ENCODE data around the gene TMEM272.

TMEM272 gene

GRCh38 chr13:51849145-51850101, 4.4 kb upstream of the TMEM272 start:
- peak; percentile 13 for DNase-seq (ENCODE audit: low spot score)

- DNase-seq (ENCODE audit: low spot score): no peak
These were observed 3.7 kb upstream of the TMEM272 start for GRCh38 chr13:51848674-51849073.

- DNase-seq (ENCODE audit: low spot score): no peak
These were observed 1.8 kb upstream of the TMEM272 start for GRCh38 chr13:51846756-51847155.

GRCh38 chr13:51845574-51846318, 769 bp upstream of the TMEM272 start:
- peak; percentile 4 for DNase-seq (ENCODE audit: low spot score)

GRCh38 chr13:51843529-51843928, 1.4 kb downstream of the TMEM272 start:
- DNase-seq (ENCODE audit: low spot score): no peak

- DNase-seq (ENCODE audit: low spot score): no peak
These were observed 3.2 kb downstream of the TMEM272 start for GRCh38 chr13:51841732-51842131.

- no peak for DNase-seq (ENCODE audit: low spot score)
These were observed 4.1 kb downstream of the TMEM272 start for GRCh38 chr13:51840917-51841316.

- no peak for DNase-seq (ENCODE audit: low spot score)
These were observed 5.1 kb downstream of the TMEM272 start for GRCh38 chr13:51839711-51840540.

- DNase-seq (ENCODE audit: low spot score): no peak
These were observed 6.6 kb downstream of the TMEM272 start for GRCh38 chr13:51838240-51838846.

GRCh38 chr13:51837016-51837415, 8.0 kb downstream of the TMEM272 start:
- no peak for DNase-seq (ENCODE audit: low spot score)

GRCh38 chr13:51834581-51835171, 10.3 kb downstream of the TMEM272 start:
- DNase-seq (ENCODE audit: low spot score): no peak

- no peak for DNase-seq (ENCODE audit: low spot score)
These were observed 11.0 kb downstream of the TMEM272 start for GRCh38 chr13:51833980-51834379.

GRCh38 chr13:51832471-51833152, 12.4 kb downstream of the TMEM272 start:
- no peak for DNase-seq (ENCODE audit: low spot score)

GRCh38 chr13:51831519-51831918, 13.5 kb downstream of the TMEM272 start:
- no peak for DNase-seq (ENCODE audit: low spot score)

- DNase-seq (ENCODE audit: low spot score): no peak
These were observed 15.4 kb downstream of the TMEM272 start for GRCh38 chr13:51829568-51829899.

- no peak for DNase-seq (ENCODE audit: low spot score)
These were observed 16.0 kb downstream of the TMEM272 start for GRCh38 chr13:51828730-51829567.

- no peak for DNase-seq (ENCODE audit: low spot score)
These were observed 17.7 kb downstream of the TMEM272 start for GRCh38 chr13:51827254-51827653.

- DNase-seq (ENCODE audit: low spot score): no peak
These were observed 18.4 kb downstream of the TMEM272 start for GRCh38 chr13:51826606-51827005.

- DNase-seq (ENCODE audit: low spot score): no peak
These were observed 19.2 kb downstream of the TMEM272 start for GRCh38 chr13:51825681-51826254.

GRCh38 chr13:51825165-51825592, 19.8 kb downstream of the TMEM272 start:
- no peak for DNase-seq (ENCODE audit: low spot score)

All from hematopoietic multipotent progenitor cell treated with erythropoietin and hydrocortisone succinate and interleukin-3 and kit ligand, for 15 days (in vitro differentiated cells).